ENCODE data around the gene ZNF101.

DNA sequence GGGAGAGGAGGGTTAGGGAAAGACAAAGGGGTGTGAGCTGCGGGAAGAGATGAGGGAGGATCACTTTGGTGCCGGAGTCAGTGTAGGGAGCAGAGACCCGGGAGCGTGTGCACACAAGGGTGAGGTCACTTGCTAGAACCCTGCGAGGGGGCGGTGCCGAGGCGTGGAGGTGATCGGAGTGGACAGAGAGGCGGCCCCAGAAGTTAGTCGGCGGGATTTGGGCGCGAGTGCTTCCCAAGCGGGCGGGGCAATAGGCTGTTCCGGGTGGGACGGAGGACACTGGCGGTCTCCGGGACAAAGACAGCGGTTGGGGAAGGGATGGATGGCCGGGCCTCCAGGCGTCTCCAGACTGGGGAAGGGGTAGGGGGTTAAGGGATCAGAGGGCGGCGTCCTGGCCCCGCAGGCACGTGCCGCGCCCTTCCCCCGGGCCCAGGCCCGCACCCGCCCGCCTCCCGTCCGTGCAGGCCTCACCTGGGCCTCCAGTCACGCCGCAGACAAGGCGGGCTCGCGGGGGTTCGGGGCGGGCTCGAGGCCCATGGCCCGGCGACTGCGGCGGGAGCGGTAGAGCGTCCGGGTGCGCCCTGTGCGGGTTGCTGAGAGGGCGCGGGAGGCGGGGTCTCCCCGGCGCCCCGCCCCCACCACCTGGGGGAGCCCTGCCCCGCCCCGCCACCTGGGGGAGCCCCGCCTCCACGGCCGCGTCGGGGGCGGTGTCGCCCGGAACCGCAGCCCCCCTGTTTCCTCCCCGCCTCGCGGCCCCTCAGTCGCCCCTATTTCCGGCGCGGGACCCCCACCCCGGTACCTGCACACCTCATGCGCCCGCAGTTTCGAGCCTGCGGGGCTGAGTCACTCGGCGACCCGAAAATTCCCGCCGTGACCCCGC lies 40.8 kb upstream of the ZNF101 start, which contains the start of gene LPAR2:
- TF ChIP-seq CTCF (IDR thresholded peaks at IDR 0.05) (no peak), POLR2A (IDR thresholded peaks at IDR 0.05) (no peak), POLR2AphosphoS5 (IDR thresholded peaks at IDR 0.05) (no peak)

Measured in breast epithelium (tissue), 3 donors.